GM23338 (cell line): ENCODE data around the gene TCF7L2. TPM values are rescaled to one million over a fixed set of nuclear protein-coding genes. Genes with fewer than 3 reads are reported as not detected.

Experiments used
- ATAC-seq: fragments of 200-7000 bp; cut with Tn5 transposase; 3 replicates; pipeline ENCODE4 v1.9.1; 2020
- DNase-seq: peaks from one replicate; pipeline ENCODE4 v3.0.0-alpha.2; 2015; ENCODE audit warnings: low spot score
- H2AFZ ChIP-seq: fragments of 200-600 bp; sonication (generic); 2 replicates; pipeline ENCODE4 v1.8.0; 2016; ENCODE audit warnings: antibody characterized with exemption, mild to moderate bottlenecking, moderate library complexity
- H3F3A ChIP-seq: fragments of 200-600 bp; sonication (generic); replicated peaks from 2 replicates; pipeline ENCODE4 v1.8.0; 2017; ENCODE audit warnings: antibody characterized with exemption, mixed run types, low read depth
- H3K27ac ChIP-seq: fragments of 200-600 bp; sonication (generic); 2 replicates; pipeline ENCODE4 v1.6.1; 2016; ENCODE audit warnings: low read depth
- H3K27me3 ChIP-seq: fragments of 200-600 bp; sonication (generic); 2 replicates; pipeline ENCODE4 v1.8.0; 2016; ENCODE audit warnings: mild to moderate bottlenecking, mixed run types, moderate library complexity; ENCODE audit not compliant: insufficient read depth
- H3K36me3 ChIP-seq: fragments of 200-600 bp; sonication (generic); 2 replicates; pipeline ENCODE4 v1.8.0; 2016; ENCODE audit warnings: mild to moderate bottlenecking; ENCODE audit not compliant: insufficient read depth
- H3K4me1 ChIP-seq: fragments of 200-600 bp; sonication (generic); 2 replicates; pipeline ENCODE4 v1.8.0; 2016; ENCODE audit warnings: mild to moderate bottlenecking, moderate library complexity; ENCODE audit not compliant: insufficient read depth
- H3K4me2 ChIP-seq: fragments of 200-600 bp; sonication (generic); 2 replicates; pipeline ENCODE4 v1.7.1; 2017; ENCODE audit warnings: mixed run types
- H3K4me3 ChIP-seq: fragments of 200-600 bp; sonication (generic); 2 replicates; pipeline ENCODE4 v1.6.1; 2016; ENCODE audit warnings: mixed run types
- H3K79me2 ChIP-seq: fragments of 200-600 bp; sonication (generic); replicated peaks from 2 replicates; pipeline ENCODE4 v1.8.0; 2017; ENCODE audit warnings: mild to moderate bottlenecking; ENCODE audit not compliant: insufficient read depth
- H3K9me2 ChIP-seq: fragments of 200-600 bp; sonication (generic); 2 replicates; pipeline ENCODE4 v1.8.0; 2017; ENCODE audit not compliant: insufficient read depth
- H4K20me1 ChIP-seq: fragments of 200-600 bp; sonication (generic); replicated peaks from 2 replicates; pipeline ENCODE4 v1.8.0; 2017; ENCODE audit warnings: mild to moderate bottlenecking; ENCODE audit not compliant: insufficient read depth
- H3K27ac Mint-ChIP-seq: 2 replicates; pipeline ENCODE4 v1.8.0; 2020; ENCODE audit warnings: inconsistent platforms, mild to moderate bottlenecking, moderate library complexity, mixed read lengths
- H3K27me3 Mint-ChIP-seq: 3 replicates; pipeline ENCODE4 v1.8.0; 2022; ENCODE audit warnings: low read depth, mild to moderate bottlenecking, moderate library complexity, mixed read lengths, inconsistent platforms; ENCODE audit not compliant: insufficient read depth, poor library complexity
- H3K36me3 Mint-ChIP-seq: 3 replicates; pipeline ENCODE4 v1.8.0; 2021; ENCODE audit warnings: low read depth, mild to moderate bottlenecking, inconsistent platforms, moderate library complexity, mixed read lengths
- H3K4me1 Mint-ChIP-seq: 3 replicates; pipeline ENCODE4 v1.8.0; 2020; ENCODE audit warnings: mild to moderate bottlenecking, inconsistent platforms, mixed read lengths
- H3K4me3 Mint-ChIP-seq: 3 replicates; pipeline ENCODE4 v1.8.0; 2021; ENCODE audit warnings: moderate library complexity, mild to moderate bottlenecking, inconsistent platforms, mixed read lengths
- H3K9me3 Mint-ChIP-seq: 3 replicates; pipeline ENCODE4 v1.8.0; 2020; ENCODE audit warnings: moderate library complexity, mild to moderate bottlenecking, inconsistent platforms, mixed read lengths
- ETS1 ChIP-seq: IDR thresholded peaks from 2 replicates; pipeline ENCODE4 v1.6.1; 2016; ENCODE audit warnings: antibody characterized with exemption
- EZH2 ChIP-seq: fragments of 200-600 bp; sonication (generic); IDR thresholded peaks from one replicate; pipeline ENCODE4 v1.8.0; 2017; ENCODE audit warnings: antibody characterized with exemption, mild to moderate bottlenecking, low read depth; ENCODE audit not compliant: unreplicated experiment
- JUNB ChIP-seq: IDR thresholded peaks from one replicate; pipeline ENCODE4 v1.6.1; 2016; ENCODE audit warnings: antibody characterized with exemption; ENCODE audit not compliant: unreplicated experiment
- NANOG ChIP-seq: IDR thresholded peaks from 2 replicates; pipeline ENCODE4 v1.6.1; 2016; ENCODE audit warnings: antibody characterized with exemption, borderline replicate concordance
- POLR2AphosphoS5 ChIP-seq: IDR thresholded peaks from 2 replicates; pipeline ENCODE4 v1.6.1; 2016; ENCODE audit warnings: antibody characterized with exemption, low read depth
- ZNF331 ChIP-seq: fragments of 250-450 bp; sonication (Bioruptor Pico); IDR thresholded peaks from 2 replicates; pipeline ENCODE4 v1.5.0; 2020; ENCODE audit warnings: low read depth, mild to moderate bottlenecking, moderate library complexity
- ZNF462 ChIP-seq: fragments of 250-450 bp; sonication (Bioruptor Pico); IDR thresholded peaks from 2 replicates; pipeline ENCODE4 v1.5.0; 2020; ENCODE audit warnings: mild to moderate bottlenecking, moderate library complexity
- polyA plus RNA-seq: library from polyadenylated mRNA; unstranded; fragments of >200 nt; fragmentation: Nextera tagmentation; extraction: Ambion mirVana; gene quantifications from 2 replicates; pipeline ENCODE4 v1.2.1, GENCODE V29; 2016
- total RNA-seq: library from RNA; depleted of rRNA; stranded (reverse); fragments of >200 nt; shearing (Covaris generic); gene quantifications from 2 replicates; pipeline ENCODE4 v1.2.3, GENCODE V29; 2014

TCF7L2 gene
- total and polyA plus RNA-seq, 2 experiments from 2014 or later, result 32.2 to 80.8 TPM

GRCh38 chr10:112956631-112957350 lies 6.7 kb downstream of the TCF7L2 start:
- Histone ChIP-seq H3K27ac (peak overlapping the region; percentile 98), H2AFZ (no peak overlapping the region), H3K36me3 (no peaks in the 10 kb centered on the region), H3K4me2 (peak overlapping the region; percentile 95), H3K9me2 (no peaks in the 10 kb centered on the region), H4K20me1 (0 out of 2 replicates have a peak, but pooled peaks cover 2% of the 10 kb centered on the region), H3K4me1 (peaks cover 66% of the 10 kb centered on the region), H3F3A (peaks cover 13% of the 10 kb centered on the region; the same call in 1 of the 2 replicates), H3K79me2 (peaks cover 89% of the 10 kb centered on the region), H3K27me3 (no peaks in the 10 kb centered on the region), H3K4me3 (peak overlapping the region; percentile 83)
- TF ChIP-seq POLR2AphosphoS5 (0 out of 2 replicates have a peak, but pooled peaks have one; percentile 30), NANOG (peak; percentile 66; the same call in 1 of the 2 replicates), ZNF462 (no peak), JUNB (no peak), EZH2 (no peak), ETS1 (no peak), ZNF331 (CRISPR knock-in tag) (no peak)
- Mint-ChIP-seq H3K4me3 (peak overlapping the region; percentile 99), H3K27ac (peak overlapping the region; percentile 93), H3K27me3 (peaks cover 6% of the 10 kb centered on the region), H3K9me3 (no peaks in the 10 kb centered on the region), H3K36me3 (peaks cover 46% of the 10 kb centered on the region), H3K4me1 (peaks cover 75% of the 10 kb centered on the region)
- ATAC-seq, result peak; percentile 13
- DNase-seq, result peak; percentile 61
